ENCODE results near the gene KLHL20. TPM values are rescaled to one million over a fixed set of nuclear protein-coding genes. Genes with fewer than 3 reads are reported as not detected.
"Not testable (repeated sequence)": the region's sequence is repeated elsewhere in the genome, so short reads cannot be mapped to it uniquely, and the experiment has no call there.

KLHL20 gene
- total RNA-seq, 1 donor from 2014 or later: 22.9 TPM

GRCh38 chr1:173714441-173714758, 381 bp upstream of the KLHL20 start:
- Histone ChIP-seq H3K4me3 (ENCODE audit: low read depth, low read length) (peak overlapping the region; percentile 19), H3K36me3 (ENCODE audit: control insufficient read depth, insufficient read depth, low read length) (no peaks in the 10 kb centered on the region), H3K27me3 (ENCODE audit: control insufficient read depth, insufficient read depth, low read length) (no peaks in the 10 kb centered on the region)
- no peak for DNase-seq (ENCODE audit: low read depth)
- TF ChIP-seq CTCF (IDR thresholded peaks at IDR 0.05; ENCODE audit: insufficient read depth, low read length, poor library complexity, severe bottlenecking): no peak

- Histone ChIP-seq H3K4me3 (ENCODE audit: low read depth, low read length) (peak overlapping the region; percentile 77), H3K36me3 (ENCODE audit: control insufficient read depth, insufficient read depth, low read length) (no peaks in the 10 kb centered on the region), H3K27me3 (ENCODE audit: control insufficient read depth, insufficient read depth, low read length) (no peaks in the 10 kb centered on the region)
- DNase-seq (ENCODE audit: low read depth): no peak
- no peak for TF ChIP-seq CTCF (IDR thresholded peaks at IDR 0.05; ENCODE audit: insufficient read depth, low read length, poor library complexity, severe bottlenecking)
These were observed 710 bp downstream of the KLHL20 start for GRCh38 chr1:173715538-173715844.

DNA sequence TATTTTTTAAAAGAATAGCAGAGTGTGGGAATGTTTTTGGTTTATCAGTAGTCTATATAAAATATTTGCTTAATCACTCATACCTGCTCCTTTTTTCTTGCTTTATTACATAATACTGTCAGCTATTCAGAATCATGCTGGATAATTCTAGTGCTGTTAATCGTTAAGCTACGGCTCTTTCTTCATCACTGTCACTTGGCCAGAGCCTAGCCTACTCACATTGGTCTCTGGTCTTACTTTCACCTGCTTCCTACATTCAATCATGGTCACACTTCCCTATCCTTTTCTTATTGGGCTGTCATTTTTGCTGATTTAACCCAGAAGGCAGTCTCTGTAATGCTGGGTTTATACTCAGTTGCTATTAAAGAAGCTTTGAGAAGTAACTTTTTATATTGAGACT, 2.5 kb downstream of the KLHL20 start:
- Histone ChIP-seq H3K36me3 (ENCODE audit: control insufficient read depth, insufficient read depth, low read length) (no peaks in the 10 kb centered on the region), H3K4me3 (ENCODE audit: low read depth, low read length) (no peak overlapping the region), H3K27me3 (ENCODE audit: control insufficient read depth, insufficient read depth, low read length) (no peaks in the 10 kb centered on the region)
- no peak for DNase-seq (ENCODE audit: low read depth)
- no peak for TF ChIP-seq CTCF (IDR thresholded peaks at IDR 0.05; ENCODE audit: insufficient read depth, low read length, poor library complexity, severe bottlenecking)

- DNase-seq (ENCODE audit: low read depth); H3K4me3 ChIP-seq (ENCODE audit: low read depth, low read length); H3K36me3 ChIP-seq (ENCODE audit: control insufficient read depth, insufficient read depth, low read length); H3K27me3 ChIP-seq (ENCODE audit: control insufficient read depth, insufficient read depth, low read length): not testable (repeated sequence)
These were observed 16.6 kb downstream of the KLHL20 start for GRCh38 chr1:173731331-173731730.

DNA sequence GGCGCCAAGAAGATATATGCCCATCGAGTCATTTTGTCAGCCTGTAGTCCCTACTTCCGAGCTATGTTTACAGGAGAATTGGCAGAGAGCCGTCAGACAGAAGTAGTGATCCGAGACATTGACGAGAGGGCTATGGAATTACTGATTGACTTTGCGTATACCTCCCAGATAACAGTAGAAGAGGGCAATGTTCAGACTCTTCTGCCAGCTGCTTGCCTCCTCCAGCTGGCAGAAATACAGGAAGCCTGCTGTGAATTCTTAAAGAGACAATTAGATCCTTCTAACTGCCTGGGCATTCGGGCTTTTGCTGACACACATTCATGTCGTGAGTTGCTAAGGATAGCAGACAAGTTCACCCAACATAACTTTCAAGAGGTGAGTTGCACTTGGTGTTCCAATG, 19.1 kb downstream of the KLHL20 start:
- no peak for TF ChIP-seq CTCF (IDR thresholded peaks at IDR 0.05; ENCODE audit: insufficient read depth, low read length, poor library complexity, severe bottlenecking)
- DNase-seq (ENCODE audit: low read depth): no peak
- H3K27me3 ChIP-seq (ENCODE audit: control insufficient read depth, insufficient read depth, low read length): no peaks in the 10 kb centered on the region
- no peak overlapping the region for H3K4me3 ChIP-seq (ENCODE audit: low read depth, low read length)
- H3K36me3 ChIP-seq (ENCODE audit: control insufficient read depth, insufficient read depth, low read length): no peaks in the 10 kb centered on the region

DNA sequence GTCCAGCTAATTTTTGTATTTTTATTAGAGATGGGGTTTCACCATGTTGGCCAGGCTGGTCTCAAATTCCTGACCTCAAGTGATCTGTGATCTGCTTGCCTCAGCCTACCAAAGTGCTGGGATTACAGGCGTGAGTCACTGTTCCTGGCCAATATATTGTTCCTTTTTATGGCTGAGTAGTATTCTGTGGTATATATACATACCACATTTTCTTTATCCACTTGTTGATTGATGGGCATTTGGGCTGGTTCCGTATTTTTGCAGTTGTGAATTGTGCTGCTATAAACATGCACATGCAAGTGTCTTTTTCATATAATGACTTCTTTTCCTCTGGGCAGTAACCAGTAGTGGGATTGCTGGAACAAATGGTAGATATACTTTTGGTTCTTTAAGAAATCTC, 21.3 kb downstream of the KLHL20 start:
- not testable (repeated sequence) for H3K4me3 ChIP-seq (ENCODE audit: low read depth, low read length); H3K36me3 ChIP-seq (ENCODE audit: control insufficient read depth, insufficient read depth, low read length)

DNA sequence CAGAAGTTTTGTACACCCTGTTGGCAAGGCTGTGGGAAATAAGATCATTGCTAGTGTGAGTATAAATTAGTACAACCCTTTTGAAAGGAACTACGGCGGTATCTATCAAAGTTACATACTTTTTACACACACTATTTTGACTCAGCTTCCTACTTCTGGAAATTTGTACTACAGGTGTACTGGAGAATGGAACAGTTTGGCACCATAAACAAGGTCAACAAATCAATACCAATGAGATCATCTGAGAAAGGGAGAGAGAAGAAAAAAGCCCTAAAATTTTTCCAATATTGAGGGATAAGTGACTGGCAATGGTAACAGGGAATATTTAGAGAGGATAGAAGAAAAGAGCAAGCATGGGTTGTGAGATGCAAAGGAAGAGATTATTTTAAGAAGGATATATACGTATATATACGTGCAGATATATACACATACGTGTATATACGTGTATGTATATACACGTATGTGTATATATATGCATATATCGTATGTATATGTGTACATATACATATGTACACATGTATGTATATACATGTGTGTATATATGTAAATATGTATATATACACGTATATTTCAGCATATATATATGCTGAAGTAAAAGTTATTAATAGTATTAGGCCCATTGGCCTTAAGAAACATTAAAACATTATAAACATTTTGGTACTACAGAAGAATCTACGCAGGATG, 27.6 kb downstream of the KLHL20 start:
- no peak for DNase-seq (ENCODE audit: low read depth)
- Histone ChIP-seq H3K27me3 (ENCODE audit: control insufficient read depth, insufficient read depth, low read length) (no peaks in the 10 kb centered on the region), H3K36me3 (ENCODE audit: control insufficient read depth, insufficient read depth, low read length) (no peaks in the 10 kb centered on the region), H3K4me3 (ENCODE audit: low read depth, low read length) (no peak overlapping the region)
- no peak for TF ChIP-seq CTCF (IDR thresholded peaks at IDR 0.05; ENCODE audit: insufficient read depth, low read length, poor library complexity, severe bottlenecking)

More for the DNA sequence above, 21.3 kb downstream of the KLHL20 start:
- DNase-seq (ENCODE audit: low read depth); H3K27me3 ChIP-seq (ENCODE audit: control insufficient read depth, insufficient read depth, low read length): not testable (repeated sequence)

All from kidney epithelial cell (primary cell).